Neural cell (in vitro differentiated cells): ENCODE data around the gene SELP. TPM values are rescaled to one million over a fixed set of nuclear protein-coding genes. Genes with fewer than 3 reads are reported as not detected.

ENCODE experiments used
- H2AFZ ChIP-seq: fragments of 200-600, 300-800 bp; sonication (generic), shearing (Covaris generic); 2 replicates; pipeline ENCODE4 v1.6.0; 2014; ENCODE audit warnings: low read depth, mild to moderate bottlenecking, antibody characterized with exemption, low read length, moderate library complexity
- H3F3A ChIP-seq: fragments of 200-600 bp; shearing (Covaris generic); 2 replicates; pipeline ENCODE4 v1.6.1; 2016; ENCODE audit warnings: mild to moderate bottlenecking, moderate library complexity, mixed read lengths, antibody characterized with exemption, low read length; ENCODE audit not compliant: insufficient read depth, poor library complexity, severe bottlenecking
- H3K27ac ChIP-seq: fragments of 200-600, 300-800 bp; sonication (generic), shearing (Covaris generic); 2 replicates; pipeline ENCODE4 v1.5.1; 2014; ENCODE audit warnings: mild to moderate bottlenecking, low read length, moderate library complexity
- H3K27me3 ChIP-seq: fragments of 300-800, 200-600 bp; sonication (generic), shearing (Covaris generic); 2 replicates; pipeline ENCODE4 v1.6.0; 2014; ENCODE audit warnings: mild to moderate bottlenecking, low read depth, low read length, moderate library complexity; ENCODE audit not compliant: insufficient read depth
- H3K36me3 ChIP-seq: fragments of 300-800, 200-600 bp; sonication (generic), shearing (Covaris generic); 2 replicates; pipeline ENCODE4 v1.5.1; 2014; ENCODE audit warnings: mild to moderate bottlenecking, antibody characterized with exemption, low read length, moderate library complexity; ENCODE audit not compliant: insufficient read depth
- H3K4me2 ChIP-seq: fragments of 300-800, 200-600 bp; sonication (generic), shearing (Covaris generic); 2 replicates; pipeline ENCODE4 v1.6.0; 2014; ENCODE audit warnings: mild to moderate bottlenecking, low read length
- H3K4me3 ChIP-seq: fragments of 300-800, 200-600 bp; sonication (generic), shearing (Covaris generic); 2 replicates; pipeline ENCODE4 v1.5.1; 2014; ENCODE audit warnings: mild to moderate bottlenecking, low read length, moderate library complexity
- H3K79me2 ChIP-seq: fragments of 200-600 bp; shearing (Covaris generic); replicated peaks from 2 replicates; pipeline ENCODE4 v1.6.0; 2014; ENCODE audit warnings: mild to moderate bottlenecking, low read length, moderate library complexity; ENCODE audit not compliant: insufficient read depth
- H3K9ac ChIP-seq: fragments of 300-800, 200-600 bp; sonication (generic), shearing (Covaris generic); 2 replicates; pipeline ENCODE4 v1.6.1; 2016; ENCODE audit warnings: mild to moderate bottlenecking, low read length, mixed read lengths
- H3K9me2 ChIP-seq: fragments of 200-600 bp; shearing (Covaris generic); 2 replicates; pipeline ENCODE4 v1.6.1; 2016; ENCODE audit warnings: mild to moderate bottlenecking, low read length, mixed read lengths; ENCODE audit not compliant: insufficient read depth
- H3K9me3 ChIP-seq: fragments of 200-600, 300-800 bp; sonication (generic), shearing (Covaris generic); 2 replicates; pipeline ENCODE4 v1.6.1; 2016; ENCODE audit warnings: mild to moderate bottlenecking, mixed run types, low read length, moderate library complexity, mixed read lengths
- H4K20me1 ChIP-seq: fragments of 200-600 bp; shearing (Covaris generic); 2 replicates; pipeline ENCODE4 v1.6.1; 2016; ENCODE audit warnings: mild to moderate bottlenecking, mixed run types; ENCODE audit not compliant: insufficient read depth
- CTCF ChIP-seq: fragments of 450-650 bp; IDR thresholded peaks from 2 replicates; pipeline ENCODE4 v1.5.1; 2014; ENCODE audit warnings: antibody characterized with exemption, mild to moderate bottlenecking, moderate library complexity; ENCODE audit not compliant: poor library complexity, severe bottlenecking
- EP300 ChIP-seq: fragments of 450-650 bp; conservative IDR thresholded peaks from 2 replicates; pipeline ENCODE4 v1.6.1; 2014; ENCODE audit warnings: antibody characterized with exemption, mild to moderate bottlenecking, moderate library complexity; ENCODE audit not compliant: poor library complexity, severe bottlenecking
- EZH2 ChIP-seq: fragments of 200-600, 300-800 bp; shearing (Covaris generic), sonication (generic); IDR thresholded peaks from 2 replicates; pipeline ENCODE4 v1.6.1; 2014; ENCODE audit warnings: antibody characterized with exemption, low read length, borderline replicate concordance, mild to moderate bottlenecking; ENCODE audit not compliant: insufficient read depth, poor library complexity, severe bottlenecking
- MXI1 ChIP-seq: fragments of 450-650 bp; conservative IDR thresholded peaks from 2 replicates; pipeline ENCODE4 v1.6.1; 2014; ENCODE audit warnings: antibody characterized with exemption, mild to moderate bottlenecking; ENCODE audit not compliant: poor library complexity, severe bottlenecking
- POLR2AphosphoS5 ChIP-seq: IDR thresholded peaks from 2 replicates; pipeline ENCODE4 v1.6.1; 2012
- RAD21 ChIP-seq: fragments of 450-650 bp; conservative IDR thresholded peaks from 2 replicates; pipeline ENCODE4 v1.6.1; 2014; ENCODE audit warnings: antibody characterized with exemption, mild to moderate bottlenecking, moderate library complexity
- REST ChIP-seq: IDR thresholded peaks from 2 replicates; pipeline ENCODE4 v1.6.1; 2012; ENCODE audit warnings: borderline replicate concordance
- SMC3 ChIP-seq: fragments of 450-650 bp; conservative IDR thresholded peaks from 2 replicates; pipeline ENCODE4 v1.6.1; 2014; ENCODE audit warnings: antibody characterized with exemption, mild to moderate bottlenecking, moderate library complexity; ENCODE audit not compliant: poor library complexity
- TAF1 ChIP-seq: IDR thresholded peaks from 2 replicates; pipeline ENCODE4 v1.6.1; 2012; ENCODE audit warnings: low read depth
- polyA plus RNA-seq: library from polyadenylated mRNA; depleted of rRNA; stranded (reverse); fragments of >200 nt; gene quantifications from 2 replicates; pipeline ENCODE4 v1.2.3, GENCODE V29; 2014

Gene SELP
- polyA plus RNA-seq, 1 donor from 2014 or later = not detected

GRCh38 chr1:169585181-169585580 is 44.7 kb downstream of the SELP start:
- H4K20me1 ChIP-seq = no peaks in the 10 kb centered on the region
- H3K4me3 ChIP-seq = no peak overlapping the region
- H3K36me3 ChIP-seq = no peaks in the 10 kb centered on the region

GRCh38 chr1:169584483-169585144 is 45.3 kb downstream of the SELP start:
- Histone ChIP-seq H3K36me3 (no peaks in the 10 kb centered on the region), H3F3A (no peaks in the 10 kb centered on the region), H3K27me3 (no peaks in the 10 kb centered on the region), H4K20me1 (no peaks in the 10 kb centered on the region), H3K4me3 (no peak overlapping the region), H3K9me3 (no peaks in the 10 kb centered on the region), H3K4me2 (no peak overlapping the region), H3K9ac (no peak overlapping the region), H3K79me2 (no peaks in the 10 kb centered on the region), H3K9me2 (no peaks in the 10 kb centered on the region), H2AFZ (no peak overlapping the region), H3K27ac (no peak overlapping the region)
- no peak for TF ChIP-seq POLR2AphosphoS5
- no peak for TF ChIP-seq CTCF
- no peak for TF ChIP-seq EZH2
- no peak for TF ChIP-seq RAD21
- TF ChIP-seq EP300 = no peak
- no peak for TF ChIP-seq MXI1
- no peak for TF ChIP-seq TAF1
- no peak for TF ChIP-seq REST
- TF ChIP-seq SMC3 = no peak

More at GRCh38 chr1:169585181-169585580, 44.7 kb downstream of the SELP start:
- Histone ChIP-seq H3K27me3 (no peaks in the 10 kb centered on the region), H3K79me2 (no peaks in the 10 kb centered on the region), H3K9me2 (no peaks in the 10 kb centered on the region), H3K9me3 (no peaks in the 10 kb centered on the region), H3K4me2 (no peak overlapping the region), H2AFZ (no peak overlapping the region), H3F3A (no peaks in the 10 kb centered on the region), H3K27ac (no peak overlapping the region), H3K9ac (no peak overlapping the region)
- no peak for TF ChIP-seq RAD21
